ENCODE results near the gene GATD1.

Gene GATD1

GRCh38 chr11:777288-778255 is at the start of gene GATD1:
Gene GATD1, minus strand, starts transcription at chr11:777487. Its CDS starts 25 bp downstream, at chr11:777462.
- DNase-seq: peak; percentile 81

GRCh38 chr11:826836-827145 is 49.5 kb upstream of the GATD1 start:
- no peak for DNase-seq

- no peak for DNase-seq
Measured at GRCh38 chr11:826227-826621, 48.9 kb upstream of the GATD1 start.

- DNase-seq: no peak
Measured at GRCh38 chr11:825366-826226, 48.3 kb upstream of the GATD1 start.

- peak; percentile 69 for DNase-seq
Measured at GRCh38 chr11:824942-825341, 47.7 kb upstream of the GATD1 start.

- peak; percentile 91 for DNase-seq
Measured at GRCh38 chr11:824292-824880, 47.1 kb upstream of the GATD1 start.

- peak; percentile 70 for DNase-seq
Measured at GRCh38 chr11:823441-824291, 46.4 kb upstream of the GATD1 start.

- DNase-seq: no peak
Measured at GRCh38 chr11:821512-822371, 44.5 kb upstream of the GATD1 start.

- no peak for DNase-seq
Measured at GRCh38 chr11:820655-821511, 43.6 kb upstream of the GATD1 start.

- DNase-seq: peak; percentile 90
Measured at GRCh38 chr11:819943-820649, 42.8 kb upstream of the GATD1 start.

GRCh38 chr11:819129-819931 is 42.0 kb upstream of the GATD1 start:
- DNase-seq: peak; percentile 85

GRCh38 chr11:818396-819128 is 41.3 kb upstream of the GATD1 start, which contains the start of gene PNPLA2:
Gene PNPLA2, plus strand, starts transcription at chr11:818914. Its CDS starts 805 bp downstream, at chr11:819719.
- no peak for DNase-seq

GRCh38 chr11:816433-816779 is 39.1 kb upstream of the GATD1 start:
- no peak for DNase-seq

- DNase-seq: no peak
Measured at GRCh38 chr11:815675-816432, 38.6 kb upstream of the GATD1 start.

- DNase-seq: no peak
Measured at GRCh38 chr11:813456-814096, 36.3 kb upstream of the GATD1 start.

- DNase-seq: no peak
Measured at GRCh38 chr11:813072-813455, 35.8 kb upstream of the GATD1 start.

- no peak for DNase-seq
Measured at GRCh38 chr11:812390-812789, 35.1 kb upstream of the GATD1 start.

Measured in NCI-H1105 treated with DMSO at 0.1 percent for 48 hours (cell line).